PC-3 (cell line): ENCODE data around the gene IFT25. TPM values are rescaled to one million over a fixed set of nuclear protein-coding genes. Genes with fewer than 3 reads are reported as not detected.

Experiments used
- ATAC-seq: fragments of 200-7000 bp; cut with Tn5 transposase; 2 replicates; pipeline ENCODE4 v1.9.1; 2020; ENCODE audit warnings: mild to moderate bottlenecking, moderate library complexity
- BruUV-seq: library from RNA; stranded (reverse); fragments of 400-500 nt; replicated peaks from 2 replicates; lab custom pipeline; 2021; lab: Mats Ljungman, UMichigan
- CTCF ChIA-PET: fragments of 300-600 bp; sonication (Branson Sonifier 250); formaldehyde crosslinking; loops from one replicate; lab custom pipeline; 2022; ENCODE audit warnings: antibody characterized with exemption; lab: Charles Lee
- POLR2A ChIA-PET: fragments of 300-600 bp; sonication (Branson Sonifier 250); formaldehyde crosslinking; loops from one replicate; lab custom pipeline; 2022; ENCODE audit warnings: antibody characterized with exemption; ENCODE audit not compliant: unreplicated experiment; lab: Charles Lee
- DNase-seq: peaks from one replicate; pipeline ENCODE4 v3.0.0-alpha.2; 2015
- H2AFZ ChIP-seq: fragments of 300-600 bp; sonication (generic); 2 replicates; pipeline ENCODE4 v1.6.0; 2016; ENCODE audit warnings: antibody characterized with exemption, low read length
- H3F3A ChIP-seq: fragments of 300-600 bp; sonication (generic); one replicate; pipeline ENCODE4 v1.6.0; 2017; ENCODE audit warnings: antibody characterized with exemption, low read length, control low read depth, mild to moderate bottlenecking; ENCODE audit not compliant: unreplicated experiment
- H3K27ac ChIP-seq: fragments of 300-600 bp; sonication (generic); 2 replicates; pipeline ENCODE4 v1.5.1; 2016; ENCODE audit warnings: mild to moderate bottlenecking, low read length
- H3K27me3 ChIP-seq: fragments of 300-600 bp; sonication (generic); 2 replicates; pipeline ENCODE4 v1.6.1; 2016; ENCODE audit warnings: low read length, mixed read lengths
- H3K36me3 ChIP-seq: fragments of 300-600 bp; sonication (generic); 2 replicates; pipeline ENCODE4 v1.6.1; 2016; ENCODE audit warnings: low read depth, mixed run types, low read length, mixed read lengths
- H3K4me1 ChIP-seq: fragments of 300-600 bp; sonication (generic); 2 replicates; pipeline ENCODE4 v1.5.1; 2016; ENCODE audit warnings: low read length; ENCODE audit not compliant: insufficient read depth
- H3K4me2 ChIP-seq: fragments of 300-600 bp; sonication (generic); 2 replicates; pipeline ENCODE4 v1.6.0; 2016; ENCODE audit warnings: low read length
- H3K4me3 ChIP-seq: fragments of 300-600 bp; sonication (generic); 2 replicates; pipeline ENCODE4 v1.5.1; 2016; ENCODE audit warnings: mild to moderate bottlenecking, low read length, mixed read lengths
- H3K79me2 ChIP-seq: fragments of 300-600 bp; sonication (generic); 2 replicates; pipeline ENCODE4 v1.6.1; 2017; ENCODE audit warnings: low read length, mixed read lengths
- H3K9ac ChIP-seq: fragments of 300-600 bp; sonication (generic); 2 replicates; pipeline ENCODE4 v1.6.0; 2016; ENCODE audit warnings: mild to moderate bottlenecking, low read length
- H3K9me2 ChIP-seq: fragments of 300-600 bp; sonication (generic); replicated peaks from 2 replicates; pipeline ENCODE4 v1.6.1; 2016; ENCODE audit warnings: mixed run types, low read length, mixed read lengths
- H3K9me3 ChIP-seq: fragments of 300-600 bp; sonication (generic); 2 replicates; pipeline ENCODE4 v1.6.1; 2016; ENCODE audit warnings: low read length, mixed read lengths
- H4K20me1 ChIP-seq: fragments of 300-600 bp; sonication (generic); 2 replicates; pipeline ENCODE4 v1.6.1; 2016; ENCODE audit warnings: low read length, mixed read lengths
- CTCF ChIP-seq: fragments of 300-600 bp; sonication (generic); conservative IDR thresholded peaks from 2 replicates; pipeline ENCODE4 v1.5.1; 2017; ENCODE audit warnings: antibody characterized with exemption, low read depth, mild to moderate bottlenecking, low read length
- EZH2 ChIP-seq: fragments of 300-600 bp; sonication (generic); IDR thresholded peaks from one replicate; pipeline ENCODE4 v1.6.1; 2017; ENCODE audit warnings: antibody characterized with exemption, mild to moderate bottlenecking, low read length; ENCODE audit not compliant: unreplicated experiment
- EZH2phosphoT487 ChIP-seq: fragments of 300-600 bp; sonication (generic); IDR thresholded peaks from 2 replicates; pipeline ENCODE4 v1.6.1; 2018; ENCODE audit warnings: mild to moderate bottlenecking, antibody characterized with exemption, low read length, borderline replicate concordance
- intact Hi-C: fragments of 100-400 bp; cut with micrococcal nuclease; formaldehyde crosslinking; loops from 2 replicates; pipeline ENCODE4 v1.9.0; 2023
- total RNA-seq: library from RNA; depleted of rRNA; stranded (reverse); fragments of >200 nt; gene quantifications from 2 replicates; pipeline ENCODE4 v1.2.3, GENCODE V29; 2014

IFT25 gene
- total RNA-seq, 1 experiment from 2014 or later, result 66.7 TPM

- DNase-seq (no peak), ATAC-seq (no peak)
- TF ChIP-seq EZH2phosphoT487, result no peak
- no peak for TF ChIP-seq CTCF
- no peak for TF ChIP-seq EZH2
- Histone ChIP-seq H3K4me2 (peak overlapping the region; percentile 45), H3K79me2 (peaks cover 51% of the 10 kb centered on the region), H3K27me3 (no peaks in the 10 kb centered on the region), H3F3A (peaks cover 12% of the 10 kb centered on the region), H3K36me3 (no peaks in the 10 kb centered on the region), H3K27ac (peak overlapping the region; percentile 63), H3K9me2 (no peaks in the 10 kb centered on the region), H3K9ac (no peak overlapping the region), H3K4me1 (peaks cover 67% of the 10 kb centered on the region), H3K4me3 (0 out of 2 replicates have a peak overlapping the region, but pooled peaks have one; percentile 17), H2AFZ (no peak overlapping the region), H3K9me3 (no peaks in the 10 kb centered on the region), H4K20me1 (no peaks in the 10 kb centered on the region)
- BruUV-seq, result no TSS peak
- CTCF ChIA-PET, result no interaction called here
- intact Hi-C loops, result no loop called here
- POLR2A ChIA-PET, result no interaction called here
Measured at GRCh38 chr1:53943090-53943489, 2.4 kb downstream of the IFT25 start.

DNA sequence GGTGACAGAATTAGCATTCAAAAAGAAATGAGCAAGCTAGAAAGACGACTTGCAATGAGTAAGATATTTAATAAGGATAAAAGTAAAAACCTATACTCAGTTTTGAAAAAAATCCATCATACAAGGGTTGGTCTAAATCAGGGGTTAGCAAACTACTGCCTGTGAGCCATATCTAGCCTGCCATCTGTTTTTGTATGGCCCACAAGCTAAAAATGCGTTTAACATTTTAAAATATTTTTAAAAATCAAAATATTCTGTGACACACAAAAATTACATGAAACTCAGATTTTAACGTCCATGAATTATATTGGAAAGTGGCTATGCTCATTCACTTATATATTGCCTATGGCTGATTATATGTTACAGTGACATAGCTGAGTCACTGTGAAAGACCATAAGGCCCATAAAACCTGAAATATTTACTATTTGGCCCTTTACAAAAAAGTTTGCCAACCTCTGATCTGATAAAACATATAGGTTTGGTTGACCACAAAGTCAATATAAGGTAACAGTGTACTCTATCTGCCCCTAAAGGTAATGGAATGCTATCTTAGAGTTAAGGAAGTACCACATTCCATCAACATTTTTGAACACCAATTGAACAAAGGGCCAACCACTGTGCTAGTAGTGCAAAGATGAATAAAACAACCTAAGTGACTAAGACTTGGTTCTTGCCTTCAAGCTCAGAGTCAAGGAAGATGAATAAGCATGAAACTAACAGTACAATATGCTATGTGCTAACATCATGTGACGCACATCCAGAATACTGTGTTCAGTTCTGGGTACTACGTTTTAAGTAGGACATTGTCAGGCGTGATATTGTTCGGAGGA lies 3.2 kb downstream of the IFT25 start:
- intact Hi-C loops, result no loop called here
- H3K4me1 ChIP-seq, result peaks cover 69% of the 10 kb centered on the region
- BruUV-seq, result no TSS peak
- H3K27me3 ChIP-seq, result no peaks in the 10 kb centered on the region
- ATAC-seq (peak; percentile 5; the same call in 1 of the 2 replicates), DNase-seq (peak; percentile 93)
- H3K9me3 ChIP-seq, result no peaks in the 10 kb centered on the region
- H3K4me2 ChIP-seq, result peak overlapping the region; percentile 45
- peaks cover 43% of the 10 kb centered on the region for H3K79me2 ChIP-seq
- H3K27ac ChIP-seq, result peak overlapping the region; percentile 63
- H3K4me3 ChIP-seq, result no peak overlapping the region
- no peak overlapping the region for H3K9ac ChIP-seq
- no peak overlapping the region for H2AFZ ChIP-seq
- ChIA-PET POLR2A (interaction anchor here (0.5 kb wide), 1 partner anchor 707 kb away, joined by 4 read pairs; no protein-coding TSS in a partner anchor), CTCF (no interaction called here)
- H4K20me1 ChIP-seq, result no peaks in the 10 kb centered on the region
- TF ChIP-seq EZH2phosphoT487, result no peak
- no peak for TF ChIP-seq CTCF
- TF ChIP-seq EZH2, result no peak
- H3K9me2 ChIP-seq, result no peaks in the 10 kb centered on the region
- H3K36me3 ChIP-seq, result no peaks in the 10 kb centered on the region
- peaks cover 12% of the 10 kb centered on the region for H3F3A ChIP-seq
